ENCODE measurements around the gene MUS81. TPM values are rescaled to one million over a fixed set of nuclear protein-coding genes. Genes with fewer than 3 reads are reported as not detected.

Gene MUS81
- total and polyA plus RNA-seq, 9 of the 15 experiments (the other 6 are each of a cell fraction or from before 2014, with no cell fraction given) = 13.4 to 118 (median 53.7) TPM

DNA sequence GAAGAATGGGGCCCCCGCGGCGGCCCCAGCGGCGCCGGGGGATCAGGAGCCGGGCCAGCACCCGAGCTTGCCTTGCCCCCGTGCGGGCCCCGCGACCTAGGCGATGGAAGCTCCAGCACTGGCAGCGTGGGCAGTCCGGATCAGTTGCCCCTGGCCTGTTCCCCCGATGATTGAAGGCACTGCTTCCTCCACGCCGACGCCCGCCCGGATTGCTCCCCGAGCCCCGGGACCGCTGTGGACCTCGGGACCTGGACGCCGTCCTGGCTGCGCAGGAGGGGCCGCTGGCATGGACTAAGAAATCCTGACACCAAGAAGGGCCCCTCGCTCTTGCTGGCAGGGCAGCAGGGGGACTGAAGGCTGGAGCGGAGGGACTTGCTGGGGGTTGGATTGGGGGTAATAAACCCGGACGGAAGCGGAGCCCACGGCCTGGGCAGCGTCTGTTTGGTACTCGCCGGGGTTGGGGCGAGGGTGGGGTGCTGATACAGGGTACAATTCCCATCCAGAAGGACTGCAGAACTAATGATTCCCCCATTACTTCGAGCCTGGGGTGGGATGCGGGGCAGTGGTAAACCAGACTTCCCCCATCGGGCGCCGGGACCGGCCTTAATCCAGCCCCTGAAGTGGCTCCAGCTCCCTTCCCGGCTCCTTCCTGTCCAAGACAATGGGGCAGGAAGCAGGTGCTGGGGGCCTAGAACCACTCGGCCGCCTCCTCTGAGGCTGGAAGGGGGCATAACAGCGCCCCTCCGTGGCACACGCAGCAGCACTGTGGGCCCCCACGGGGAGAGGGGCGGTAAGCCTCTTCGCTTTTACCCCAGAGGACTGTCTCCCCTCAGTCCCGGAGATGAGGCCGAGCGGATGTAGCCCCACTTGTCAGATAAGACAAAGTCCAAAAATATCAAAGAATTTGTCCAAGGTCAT, 31.2 kb downstream of the MUS81 start (continued):
- TF ChIP-seq ZNF217 (CRISPR knock-in tag; IDR thresholded peaks at IDR 0.05) (no peak), NCOA2 (IDR thresholded peaks at IDR 0.05; ENCODE audit: partially characterized antibody in 2 of 2) (no peak), ASH1L (IDR thresholded peaks at IDR 0.05; ENCODE audit: borderline replicate concordance, low read depth, partially characterized antibody) (no peak), MGA (IDR thresholded peaks at IDR 0.05) (no peak), GATA2 (CRISPR knock-in tag; IDR thresholded peaks at IDR 0.05) (no peak), ELF2 (CRISPR knock-in tag; IDR thresholded peaks at IDR 0.05) (0 out of 2 replicates have a peak, but pooled peaks have one; percentile 16), TBP (optimal IDR thresholded peaks at IDR 0.05; ENCODE audit: low read depth, low read length) (no peak), KLF1 (tag; IDR thresholded peaks at IDR 0.05) (no peak), BCL6 (CRISPR knock-in tag; IDR thresholded peaks at IDR 0.05) (no peak), TRIM24 (IDR thresholded peaks at IDR 0.05) (peak in 1 of 2 experiments; percentile 23; a peak in 1 of 4 replicates), KAT7 (CRISPR knock-in tag; IDR thresholded peaks at IDR 0.05; ENCODE audit: borderline replicate concordance) (peak; percentile 68; the same call in 1 of the 2 replicates), CHCHD3 (CRISPR knock-in tag; IDR thresholded peaks at IDR 0.05) (no peak), TCF7L2 (IDR thresholded peaks at IDR 0.05; ENCODE audit: low read depth, low read length) (no peak), SUPT5H (IDR thresholded peaks at IDR 0.05) (peak; percentile 85), NR3C1 (CRISPR knock-in tag; IDR thresholded peaks at IDR 0.05) (0 out of 2 replicates have a peak, but pooled peaks have one; percentile 17)
- TF ChIP-seq, protein P1, sequence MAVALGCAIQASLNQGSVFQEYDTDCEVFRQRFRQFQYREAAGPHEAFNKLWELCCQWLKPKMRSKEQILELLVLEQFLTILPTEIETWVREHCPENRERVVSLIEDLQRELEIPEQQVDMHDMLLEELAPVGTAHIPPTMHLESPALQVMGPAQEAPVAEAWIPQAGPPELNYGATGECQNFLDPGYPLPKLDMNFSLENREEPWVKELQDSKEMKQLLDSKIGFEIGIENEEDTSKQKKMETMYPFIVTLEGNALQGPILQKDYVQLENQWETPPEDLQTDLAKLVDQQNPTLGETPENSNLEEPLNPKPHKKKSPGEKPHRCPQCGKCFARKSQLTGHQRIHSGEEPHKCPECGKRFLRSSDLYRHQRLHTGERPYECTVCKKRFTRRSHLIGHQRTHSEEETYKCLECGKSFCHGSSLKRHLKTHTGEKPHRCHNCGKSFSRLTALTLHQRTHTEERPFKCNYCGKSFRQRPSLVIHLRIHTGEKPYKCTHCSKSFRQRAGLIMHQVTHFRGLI (CRISPR knock-in tag; IDR thresholded peaks at IDR 0.05) = no peak
